Central memory CD4-positive, alpha-beta T cell (primary cell): ENCODE results near the gene EPB41.
"Not testable (repeated sequence)": the region's sequence is repeated elsewhere in the genome, so short reads cannot be mapped to it uniquely, and the experiment has no call there.

Experiments used
- DNase-seq: peaks from one replicate; pipeline ENCODE4 v3.0.0; 2022

EPB41 gene

GRCh38 chr1:29056256-29056655 is 141.9 kb downstream of the EPB41 start:
- DNase-seq, result no peak

DNA sequence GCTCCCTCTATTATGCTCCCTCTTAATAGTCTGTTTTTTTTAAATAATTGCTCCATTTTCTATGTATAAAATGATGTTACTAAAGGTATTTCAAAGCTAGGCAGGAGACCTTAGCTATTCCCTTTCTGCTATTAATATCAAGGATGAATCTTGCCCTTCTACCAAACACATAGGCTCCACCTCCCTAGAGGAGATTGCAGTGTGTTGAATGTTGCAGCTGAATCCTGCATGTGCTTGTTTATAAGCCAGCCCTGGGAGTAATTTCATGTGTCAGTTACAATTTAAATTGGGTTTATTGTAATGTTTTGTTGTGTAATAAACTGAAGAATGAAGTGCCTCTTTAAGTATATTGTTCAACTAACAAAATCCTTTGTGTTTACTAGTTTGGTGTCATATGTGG is 143.3 kb downstream of the EPB41 start:
- DNase-seq, result no peak

GRCh38 chr1:29062157-29062942 is 148.0 kb downstream of the EPB41 start:
- DNase-seq, result no peak

DNA sequence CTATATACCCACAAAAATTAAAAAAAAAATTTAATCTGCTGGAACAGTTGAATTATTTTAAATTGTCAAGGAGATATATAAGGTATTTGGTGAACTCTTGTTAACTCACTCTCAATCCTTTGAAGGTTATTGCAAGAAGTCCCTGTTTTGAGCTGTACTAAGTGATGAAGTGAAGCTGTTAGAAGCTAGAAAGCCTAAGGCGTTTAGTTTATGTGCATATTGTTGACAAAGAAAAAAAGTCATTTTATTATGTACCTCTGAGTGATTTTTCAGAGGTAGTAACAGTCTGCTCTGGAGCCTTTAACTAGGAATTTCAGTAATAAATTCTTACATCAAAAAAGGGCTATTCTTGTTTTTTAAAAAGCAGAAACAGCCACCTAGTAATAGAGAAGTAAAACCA is 149.7 kb downstream of the EPB41 start:
- no peak for DNase-seq

- DNase-seq, result no peak
Measured at GRCh38 chr1:29077155-29077554, 162.8 kb downstream of the EPB41 start.

GRCh38 chr1:29079916-29080629 is 165.7 kb downstream of the EPB41 start:
- not testable (repeated sequence) for DNase-seq

DNA sequence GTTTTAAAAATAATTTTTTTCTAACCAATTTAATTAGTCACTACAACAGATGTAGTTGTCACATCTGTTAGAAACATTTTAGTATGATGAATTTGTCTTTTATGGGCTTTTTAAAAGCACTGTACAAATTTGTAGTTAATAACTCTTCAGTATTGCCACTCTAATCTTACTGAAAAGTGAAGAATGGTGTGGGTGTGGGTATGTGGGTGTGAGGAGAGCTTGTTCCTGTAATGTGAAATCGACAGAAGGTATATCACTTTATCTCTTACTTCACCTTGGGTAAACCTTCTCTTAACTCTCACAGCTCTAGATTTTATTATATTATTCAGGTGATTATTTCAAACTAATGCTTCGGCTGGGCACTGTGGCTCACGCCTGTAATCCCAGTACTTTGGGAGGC is 166.8 kb downstream of the EPB41 start:
- no peak for DNase-seq

- no peak for DNase-seq
Measured at GRCh38 chr1:29082519-29082918, 168.2 kb downstream of the EPB41 start.

DNA sequence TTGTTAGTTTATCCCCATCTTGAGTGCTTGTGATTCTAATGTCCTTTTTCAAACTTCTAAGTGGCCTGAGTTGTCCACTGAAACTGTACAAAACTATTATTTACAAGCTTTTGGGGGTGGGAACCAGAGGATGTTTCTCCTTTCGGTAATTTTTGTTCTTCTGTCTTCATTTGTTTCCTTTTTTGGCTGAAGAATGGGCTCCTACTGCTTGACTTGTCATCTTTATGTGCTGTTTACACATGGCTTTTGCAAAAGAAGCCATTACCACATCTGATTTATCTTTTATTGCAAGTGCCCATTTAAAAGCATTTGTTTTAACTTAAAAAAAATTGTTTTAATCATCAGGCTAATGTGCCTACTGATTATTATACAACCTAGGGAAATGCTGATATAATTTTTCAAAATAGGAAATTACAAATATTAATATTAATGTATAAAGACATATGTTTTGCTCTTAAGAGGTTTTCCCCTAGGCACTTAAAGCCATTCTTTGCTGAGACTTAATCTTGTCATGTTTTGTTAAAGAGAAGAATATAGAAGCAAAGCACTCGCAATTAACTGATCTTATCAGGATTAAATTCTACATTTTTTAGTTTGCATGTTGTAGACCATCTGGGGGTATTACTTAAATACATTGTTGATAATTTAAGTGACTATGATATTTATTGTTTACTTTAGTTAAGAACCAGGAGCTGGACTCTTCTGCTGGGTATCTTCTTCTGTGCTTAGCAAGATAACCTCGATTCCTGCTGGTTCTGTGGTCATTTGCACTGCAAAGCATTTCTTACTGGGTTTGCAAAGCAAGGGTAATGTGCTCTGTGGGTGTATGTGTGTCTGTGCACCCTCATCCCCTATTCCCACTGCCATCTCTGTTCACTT is 169.2 kb downstream of the EPB41 start:
- no peak for DNase-seq

DNA sequence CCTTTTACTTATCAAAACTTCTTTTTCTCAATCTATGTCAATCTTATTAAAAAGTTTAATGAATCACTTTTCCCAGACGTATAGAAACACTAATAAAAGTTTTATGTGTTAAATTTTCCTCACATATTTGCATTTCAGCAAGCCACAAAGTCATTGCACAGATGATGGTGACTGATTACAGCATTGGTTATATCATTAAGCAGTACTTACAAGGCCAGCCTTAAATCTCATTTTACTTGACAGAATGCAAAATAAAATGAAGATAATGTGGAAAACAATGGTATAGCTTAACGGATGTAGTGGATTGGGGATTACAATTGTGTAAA is 169.8 kb downstream of the EPB41 start:
- no peak for DNase-seq

- no peak for DNase-seq
Measured at GRCh38 chr1:29090937-29091618, 176.7 kb downstream of the EPB41 start.

- not testable (repeated sequence) for DNase-seq
Measured at GRCh38 chr1:29092704-29093103, 178.3 kb downstream of the EPB41 start.

DNA sequence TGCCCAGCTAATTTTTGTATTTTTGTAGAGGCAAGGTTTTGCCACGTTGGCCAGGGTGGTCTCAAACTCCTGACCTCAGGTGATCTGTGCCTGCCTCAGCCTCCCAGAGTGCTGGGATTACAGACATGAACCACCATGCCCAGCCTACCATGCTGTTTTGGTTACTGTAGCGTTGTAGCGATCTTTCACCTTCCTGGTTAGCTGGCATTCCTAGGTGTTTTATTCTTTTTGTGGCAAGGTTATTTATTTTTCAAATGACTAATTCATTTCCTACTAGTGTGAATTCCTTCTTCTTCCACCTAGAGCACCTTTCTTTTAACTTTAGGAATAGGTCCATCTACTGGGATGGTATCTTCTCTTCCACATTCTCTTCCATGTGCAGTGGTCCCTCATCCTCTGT is 180.1 kb downstream of the EPB41 start:
- no peak for DNase-seq

GRCh38 chr1:29094954-29095353 is 180.6 kb downstream of the EPB41 start:
- DNase-seq, result no peak

GRCh38 chr1:29096231-29096886 is 182.0 kb downstream of the EPB41 start:
- no peak for DNase-seq

- DNase-seq, result no peak
Measured at GRCh38 chr1:29099286-29099685, 184.9 kb downstream of the EPB41 start.

- DNase-seq, result no peak
Measured at GRCh38 chr1:29100487-29100886, 186.1 kb downstream of the EPB41 start.

DNA sequence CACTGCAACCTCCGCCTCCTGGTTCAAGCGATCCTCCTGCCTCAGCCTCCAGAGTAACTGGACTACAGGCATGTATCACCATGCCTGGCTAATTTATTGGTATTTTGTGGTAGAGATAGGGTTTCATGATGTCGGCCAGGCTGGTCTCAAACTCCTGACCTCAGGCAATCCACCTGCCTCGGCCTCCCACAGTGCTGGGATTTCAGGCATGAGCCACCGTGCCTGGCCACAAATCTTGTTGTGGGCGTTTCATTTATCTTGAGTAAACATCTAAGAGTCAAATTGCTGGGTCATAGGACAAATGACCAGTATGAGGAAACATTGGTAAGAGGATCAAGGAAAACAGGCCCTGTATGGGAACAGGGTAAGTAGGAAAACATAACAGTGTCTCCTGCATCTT is 191.5 kb downstream of the EPB41 start:
- DNase-seq, result no peak

GRCh38 chr1:29108041-29108440 is 193.7 kb downstream of the EPB41 start:
- DNase-seq, result not testable (repeated sequence)

GRCh38 chr1:29112705-29113412 is 198.5 kb downstream of the EPB41 start:
- DNase-seq, result no peak

DNA sequence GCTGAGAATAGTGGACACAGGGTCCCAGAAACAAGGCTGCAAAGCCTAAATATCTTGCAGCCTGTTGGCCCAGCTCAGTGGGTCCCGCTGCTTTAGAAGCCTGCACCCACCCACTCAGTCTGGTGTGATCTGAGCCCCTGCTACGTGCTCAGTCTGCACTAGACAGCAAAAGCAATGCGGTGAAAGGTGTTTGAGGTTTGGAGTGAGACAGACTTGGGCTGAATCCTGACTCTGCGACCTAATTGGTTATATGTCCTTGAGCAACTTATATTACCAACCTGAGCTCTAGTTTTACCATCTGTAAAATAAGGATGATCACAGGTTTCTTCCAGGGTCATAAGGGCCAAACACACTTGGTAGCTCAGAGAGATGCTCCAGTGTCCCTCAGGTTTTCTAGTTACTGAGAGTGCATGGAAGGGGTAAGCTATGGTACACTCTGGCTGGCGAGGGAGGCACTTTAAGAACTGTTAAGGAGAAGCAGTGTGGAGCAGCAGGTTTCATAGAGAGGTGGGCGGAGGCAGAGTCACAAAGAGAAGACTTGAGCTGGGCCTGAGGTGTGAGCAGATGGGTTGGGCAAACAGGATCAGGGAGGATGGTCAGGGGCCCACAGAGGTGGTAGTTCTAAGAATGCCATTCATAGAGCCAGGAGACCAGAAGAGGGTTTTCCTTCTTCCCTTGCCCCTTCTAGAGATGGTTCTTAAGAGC is 199.2 kb downstream of the EPB41 start:
- DNase-seq, result no peak
